ENCODE results near the gene HS2ST1. TPM values are rescaled to one million over a fixed set of nuclear protein-coding genes. Genes with fewer than 3 reads are reported as not detected.
A peak's percentile ranks its signal among the peaks of the same experiment; 100 is the strongest.

Gene HS2ST1
- total and polyA plus RNA-seq, 10 of the 15 experiments (the other 5 are each of a cell fraction or from before 2014, with no cell fraction given): 5.4 to 30.8 (median 18.6) TPM

GRCh38 chr1:86912281-86912900 lies 2.0 kb upstream of the HS2ST1 start:
- Histone ChIP-seq H3K9me3 (replicated peaks; ENCODE audit: control insufficient read depth, insufficient read depth, low read length) (no peaks in the 10 kb centered on the region; the same call in 2 of the 3 replicates), H3K4me2 (ENCODE audit: control insufficient read depth, insufficient read depth) (peak overlapping the region; percentile 82), H3K79me2 (ENCODE audit: control insufficient read depth, insufficient read depth, low read length) (peaks cover 94% of the 10 kb centered on the region), H3K9ac (ENCODE audit: control insufficient read depth, insufficient read depth, low read length) (peak overlapping the region; percentile 78), H3K4me3 (peak overlapping the region; percentile 83), H3K36me3 (ENCODE audit: control insufficient read depth in 2 of 2, insufficient read depth in 2 of 2, low read length in 1 of 2) (peaks cover 0 to 9% of the 10 kb centered on the region in 2 experiments; a peak in 1 of 4 replicates), H4K20me1 (ENCODE audit: control insufficient read depth, insufficient read depth) (no peaks in the 10 kb centered on the region), H3K27ac (ENCODE audit: control insufficient read depth, insufficient read depth) (peak overlapping the region; percentile 92), H2AFZ (ENCODE audit: control insufficient read depth, low read depth, low read length) (no peak overlapping the region), H3K4me1 (ENCODE audit: control insufficient read depth, insufficient read depth, low read length) (peaks cover 4% of the 10 kb centered on the region; the same call in 1 of the 2 replicates), H3K27me3 (replicated peaks in 1 of 2; ENCODE audit: control insufficient read depth in 2 of 2, insufficient read depth in 2 of 2, low read length in 1 of 2) (no peaks in the 10 kb centered on the region)
- FAIRE-seq: no peak
- ATAC-seq: no peak; the same call in 2 of the 3 replicates
- in situ Hi-C loops (cut with MboI) (loop anchor here (10.0 to 25.0 kb wide), 3 partner anchors 142 to 1925 kb away; partner anchors contain the start of genes MCOLN2 and PKN2), intact Hi-C loops (cut with micrococcal nuclease; ENCODE audit: unreplicated experiment) (loop anchor here (5.0 to 10.0 kb wide), 4 partner anchors 115 to 422 kb away; no protein-coding TSS in a partner anchor)
- peak; percentile 37 for DNase-seq (ENCODE audit: low read depth, low spot score)
- TF ChIP-seq RUNX3 (IDR thresholded peaks at IDR 0.05; ENCODE audit: low read length) (0 out of 2 replicates have a peak, but pooled peaks have one; percentile 18), BCL11A (IDR thresholded peaks at IDR 0.05; ENCODE audit: low read depth, low read length) (no peak), NR2F1 (conservative IDR thresholded peaks at IDR 0.05) (peak; percentile 67)
- POLR2A ChIA-PET: interaction anchor here (1.1 to 4.7 kb wide), 4 partner anchors 9 to 146 kb away, joined by 4 to 34 read pairs (median 12); no protein-coding TSS in a partner anchor
- no TSS peak for BruUV-seq (replicated peaks)
- SMC1A ChIA-PET (ENCODE audit: uncharacterized antibody, unreplicated experiment): interaction anchor here (0.8 to 6.9 kb wide), 17 partner anchors 9 to 170 kb away, joined by 3 to 71 read pairs (median 5); no protein-coding TSS in a partner anchor
- 17% methylated on average over 6 of the region's 6 CpGs for WGBS (ENCODE audit: insufficient coverage, insufficient replicate concordance, low lambda C conversion rate, missing lambda C conversion rate)
- CTCF ChIA-PET: interaction anchor here (0.9 to 4.5 kb wide), 5 partner anchors 8 to 208 kb away, joined by 3 to 35 read pairs (median 4); partner anchors contain the start of gene SH3GLB1
- RAD21 ChIA-PET (ENCODE audit: unreplicated experiment): interaction anchor here (0.8 to 2.9 kb wide), 9 partner anchors 8 to 171 kb away, joined by 3 to 27 read pairs (median 5); no protein-coding TSS in a partner anchor

- under 1% methylated on average over 17 of the region's 17 CpGs for WGBS (ENCODE audit: insufficient coverage, insufficient replicate concordance, low lambda C conversion rate, missing lambda C conversion rate)
- intact Hi-C loops (cut with micrococcal nuclease; ENCODE audit: unreplicated experiment) (loop anchor here (5.0 to 10.0 kb wide), 4 partner anchors 114 to 421 kb away; no protein-coding TSS in a partner anchor), in situ Hi-C loops (cut with MboI) (loop anchor here (10.0 to 25.0 kb wide), 3 partner anchors 141 to 1926 kb away; partner anchors contain the start of genes MCOLN2 and PKN2)
- DNase-seq (ENCODE audit: low read depth, low spot score) (peak; percentile 52), FAIRE-seq (no peak), ATAC-seq (peak; percentile 49)
- POLR2A ChIA-PET: interaction anchor here (0.7 to 4.7 kb wide), 10 partner anchors 8 to 203 kb away, joined by 3 to 34 read pairs (median 4); no protein-coding TSS in a partner anchor
- Histone ChIP-seq H3K9me3 (replicated peaks; ENCODE audit: control insufficient read depth, insufficient read depth, low read length) (no peaks in the 10 kb centered on the region; the same call in 2 of the 3 replicates), H2AFZ (ENCODE audit: control insufficient read depth, low read depth, low read length) (peak overlapping the region; percentile 96), H3K36me3 (ENCODE audit: control insufficient read depth in 2 of 2, insufficient read depth in 2 of 2, low read length in 1 of 2) (peaks cover 0 to 9% of the 10 kb centered on the region in 2 experiments; a peak in 1 of 4 replicates), H3K4me1 (ENCODE audit: control insufficient read depth, insufficient read depth, low read length) (peaks cover 3% of the 10 kb centered on the region; the same call in 1 of the 2 replicates), H3K27ac (ENCODE audit: control insufficient read depth, insufficient read depth) (peak overlapping the region; percentile 92), H3K9ac (ENCODE audit: control insufficient read depth, insufficient read depth, low read length) (peak overlapping the region; percentile 78), H3K4me2 (ENCODE audit: control insufficient read depth, insufficient read depth) (peak overlapping the region; percentile 82; the same call in 1 of the 2 replicates), H3K79me2 (ENCODE audit: control insufficient read depth, insufficient read depth, low read length) (peaks cover 95% of the 10 kb centered on the region), H4K20me1 (ENCODE audit: control insufficient read depth, insufficient read depth) (no peaks in the 10 kb centered on the region), H3K4me3 (peak overlapping the region; percentile 83), H3K27me3 (replicated peaks in 1 of 2; ENCODE audit: control insufficient read depth in 2 of 2, insufficient read depth in 2 of 2, low read length in 1 of 2) (no peaks in the 10 kb centered on the region)
- CTCF ChIA-PET: interaction anchor here (1.1 to 4.5 kb wide), 5 partner anchors 9 to 1748 kb away, joined by 3 to 35 read pairs (median 4); partner anchors contain the start of gene SH3GLB1
- BruUV-seq (replicated peaks): TSS peak; percentile 81
- SMC1A ChIA-PET (ENCODE audit: uncharacterized antibody, unreplicated experiment): interaction anchor here (0.7 to 6.9 kb wide), 17 partner anchors 10 to 525 kb away, joined by 3 to 71 read pairs (median 6); no protein-coding TSS in a partner anchor
- RAD21 ChIA-PET (ENCODE audit: unreplicated experiment): interaction anchor here (0.8 to 3.5 kb wide), 14 partner anchors 9 to 205 kb away, joined by 3 to 45 read pairs (median 7); no protein-coding TSS in a partner anchor
- TF ChIP-seq TAF1 (IDR thresholded peaks at IDR 0.05; ENCODE audit: borderline replicate concordance, low read depth, low read length) (peak; percentile 45; the same call in 1 of the 2 replicates), MTA2 (IDR thresholded peaks at IDR 0.05; ENCODE audit: low read depth) (0 out of 2 replicates have a peak, but pooled peaks have one; percentile 8), CHD1 (IDR thresholded peaks at IDR 0.05; ENCODE audit: low read depth, low read length) (peak; percentile 63; the same call in 1 of the 2 replicates), MAX (IDR thresholded peaks at IDR 0.05; ENCODE audit: low read depth, low read length) (0 out of 2 replicates have a peak, but pooled peaks have one; percentile 63), YY1 (IDR thresholded peaks at IDR 0.05; ENCODE audit: low read depth, low read length) (no peak), SPI1 (IDR thresholded peaks at IDR 0.05; ENCODE audit: borderline replicate concordance, insufficient read depth, low read depth, low read length) (peak; percentile 9; the same call in 1 of the 2 replicates), PAX5 (IDR thresholded peaks at IDR 0.05; ENCODE audit: borderline replicate concordance, low read depth, low read length) (peak; percentile 50; the same call in 1 of the 2 replicates), BHLHE40 (IDR thresholded peaks at IDR 0.05; ENCODE audit: borderline replicate concordance in 1 of 2, low read depth in 2 of 2, low read length in 1 of 2) (peak in 1 of 2 experiments; percentile 12; a peak in 2 of 4 replicates), PBX3 (IDR thresholded peaks at IDR 0.05; ENCODE audit: insufficient replicate concordance, low read depth, low read length) (no peak), HDAC2 (IDR thresholded peaks at IDR 0.05) (no peak)
These were observed 988 bp upstream of the HS2ST1 start for GRCh38 chr1:86913399-86913895.
